Dermis microvascular lymphatic vessel endothelial cell (primary cell): ENCODE data around the gene ARHGEF3. TPM values are rescaled to one million over a fixed set of nuclear protein-coding genes. Genes with fewer than 3 reads are reported as not detected.

Experiments
- DNase-seq, 2 donors: peaks; one replicate each; pipeline versions ENCODE4 v3.0.0 to v3.0.0-alpha.2; 2010; ENCODE audit warnings: low read depth in 2 of 2
- total RNA-seq: library from RNA; depleted of rRNA; stranded (reverse); fragments of >200 nt; gene quantifications from 2 replicates; pipeline ENCODE4 v1.2.1, GENCODE V29; 2014

The ARHGEF3 gene
- total RNA-seq, 1 donor from 2014 or later: 8.3 TPM

DNA sequence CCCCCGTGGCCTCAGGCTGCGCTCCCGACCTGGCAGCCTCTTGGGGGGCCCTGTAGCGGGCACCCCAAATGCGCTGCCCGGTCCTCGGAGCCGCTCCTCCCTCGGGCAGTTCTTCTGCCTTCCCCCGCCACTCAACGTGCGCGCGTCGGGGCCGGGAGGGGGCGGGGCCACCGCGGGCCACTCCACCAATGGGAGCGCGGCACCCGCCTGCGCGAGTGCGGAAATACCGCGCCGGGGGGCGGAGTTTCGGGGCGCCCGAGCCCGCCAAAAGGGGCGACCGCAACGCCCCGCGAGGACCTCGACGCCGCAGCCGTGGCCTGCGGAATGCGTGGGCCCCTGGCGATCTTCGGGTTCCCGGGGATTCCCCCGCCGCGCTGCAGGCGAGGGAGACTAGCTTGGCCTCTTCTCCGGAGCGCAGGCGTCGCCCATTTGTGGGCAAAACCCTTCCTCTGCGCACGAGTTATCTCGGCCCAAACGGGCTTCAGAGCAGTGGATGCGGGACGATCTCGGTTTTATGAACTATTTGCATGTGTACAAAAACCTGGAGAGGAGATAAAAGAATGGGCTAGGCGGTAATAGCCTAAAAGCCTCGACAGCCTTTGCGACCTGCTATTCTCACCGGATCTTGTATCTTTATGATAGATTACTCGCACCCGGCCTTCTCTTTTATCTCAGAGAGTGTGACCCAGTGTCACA is 118.5 kb downstream of the ARHGEF3 start, which contains the start of gene TASOR:
TASOR (minus strand) TSS at position 144 of the 696 bp plus-strand sequence. CDS start 259 bp downstream, outside the sequence.
- peak in 1 of 2 donors; percentile 78 for DNase-seq

GRCh38 chr3:56682462-56683121 is 119.2 kb downstream of the ARHGEF3 start:
- DNase-seq: peak; percentile 40 to 78

GRCh38 chr3:56681984-56682461 is 119.7 kb downstream of the ARHGEF3 start:
- no peak for DNase-seq

- DNase-seq: no peak
Observed at GRCh38 chr3:56680054-56680580, 121.6 kb downstream of the ARHGEF3 start.

Other genes with a start within 250 kb of the ARHGEF3 start
- 5.9 and 7.8 TPM in 2 replicates for gene CCDC66, start 244.8 kb downstream of the ARHGEF3 start, total RNA-seq
- 57.4 and 61.1 TPM in 2 replicates for gene TASOR, start 118.7 kb downstream of the ARHGEF3 start, total RNA-seq